ENCODE data around the gene EIF3M.

EIF3M gene

GRCh38 chr11:32583459-32584271, at the start of gene EIF3M:
Gene EIF3M, plus strand, starts transcription at chr11:32583831. Its CDS starts 57 bp downstream, at chr11:32583888.
- DNase-seq (ENCODE audit: low read depth in 2 of 2) = peak; percentile 86 to 87

GRCh38 chr11:32538804-32539203, 44.8 kb upstream of the EIF3M start:
- no peak for DNase-seq (ENCODE audit: low read depth in 2 of 2)

GRCh38 chr11:32549611-32550187, 33.9 kb upstream of the EIF3M start:
- no peak for DNase-seq (ENCODE audit: low read depth in 2 of 2)

- DNase-seq (ENCODE audit: low read depth in 2 of 2) = no peak
These were observed 33.4 kb upstream of the EIF3M start for GRCh38 chr11:32550207-32550606.

GRCh38 chr11:32555091-32555490, 28.5 kb upstream of the EIF3M start:
- DNase-seq (ENCODE audit: low read depth in 2 of 2) = no peak

GRCh38 chr11:32555895-32556294, 27.7 kb upstream of the EIF3M start:
- no peak for DNase-seq (ENCODE audit: low read depth in 2 of 2)

- no peak for DNase-seq (ENCODE audit: low read depth in 2 of 2)
These were observed 21.8 kb upstream of the EIF3M start for GRCh38 chr11:32561835-32562234.

- DNase-seq (ENCODE audit: low read depth in 2 of 2) = no peak
These were observed 20.6 kb upstream of the EIF3M start for GRCh38 chr11:32562839-32563599.

- no peak for DNase-seq (ENCODE audit: low read depth in 2 of 2)
These were observed 20.1 kb upstream of the EIF3M start for GRCh38 chr11:32563600-32563959.

- DNase-seq (ENCODE audit: low read depth in 2 of 2) = no peak
These were observed 17.1 kb upstream of the EIF3M start for GRCh38 chr11:32566517-32566916.

GRCh38 chr11:32567154-32567553, 16.5 kb upstream of the EIF3M start:
- DNase-seq (ENCODE audit: low read depth in 2 of 2) = no peak

GRCh38 chr11:32569313-32569881, 14.2 kb upstream of the EIF3M start:
- no peak for DNase-seq (ENCODE audit: low read depth in 2 of 2)

- DNase-seq (ENCODE audit: low read depth in 2 of 2) = no peak
These were observed 12.6 kb upstream of the EIF3M start for GRCh38 chr11:32571039-32571438.

- DNase-seq (ENCODE audit: low read depth in 2 of 2) = no peak
These were observed 10.4 kb upstream of the EIF3M start for GRCh38 chr11:32573228-32573627.

- no peak for DNase-seq (ENCODE audit: low read depth in 2 of 2)
These were observed 9.2 kb upstream of the EIF3M start for GRCh38 chr11:32574421-32574820.

- DNase-seq (ENCODE audit: low read depth in 2 of 2) = no peak
These were observed 8.6 kb upstream of the EIF3M start for GRCh38 chr11:32575070-32575469.

- no peak for DNase-seq (ENCODE audit: low read depth in 2 of 2)
These were observed 7.2 kb upstream of the EIF3M start for GRCh38 chr11:32576456-32576855.

- no peak for DNase-seq (ENCODE audit: low read depth in 2 of 2)
These were observed 2.7 kb upstream of the EIF3M start for GRCh38 chr11:32580967-32581366.

GRCh38 chr11:32581556-32581955, 2.1 kb upstream of the EIF3M start:
- no peak for DNase-seq (ENCODE audit: low read depth in 2 of 2)

- DNase-seq (ENCODE audit: low read depth in 2 of 2) = no peak
These were observed 1.3 kb downstream of the EIF3M start for GRCh38 chr11:32584921-32585320.

GRCh38 chr11:32586576-32587190, 3.1 kb downstream of the EIF3M start:
- DNase-seq (ENCODE audit: low read depth in 2 of 2) = no peak

GRCh38 chr11:32594272-32594671, 10.6 kb downstream of the EIF3M start:
- no peak for DNase-seq (ENCODE audit: low read depth in 2 of 2)
